ENCODE results near the gene CPEB3.
"Not testable (repeated sequence)": the region's sequence is repeated elsewhere in the genome, so short reads cannot be mapped to it uniquely, and the experiment has no call there.

The CPEB3 gene

GRCh38 chr10:92091965-92092364, 198.9 kb downstream of the CPEB3 start:
- DNase-seq, result no peak

DNA sequence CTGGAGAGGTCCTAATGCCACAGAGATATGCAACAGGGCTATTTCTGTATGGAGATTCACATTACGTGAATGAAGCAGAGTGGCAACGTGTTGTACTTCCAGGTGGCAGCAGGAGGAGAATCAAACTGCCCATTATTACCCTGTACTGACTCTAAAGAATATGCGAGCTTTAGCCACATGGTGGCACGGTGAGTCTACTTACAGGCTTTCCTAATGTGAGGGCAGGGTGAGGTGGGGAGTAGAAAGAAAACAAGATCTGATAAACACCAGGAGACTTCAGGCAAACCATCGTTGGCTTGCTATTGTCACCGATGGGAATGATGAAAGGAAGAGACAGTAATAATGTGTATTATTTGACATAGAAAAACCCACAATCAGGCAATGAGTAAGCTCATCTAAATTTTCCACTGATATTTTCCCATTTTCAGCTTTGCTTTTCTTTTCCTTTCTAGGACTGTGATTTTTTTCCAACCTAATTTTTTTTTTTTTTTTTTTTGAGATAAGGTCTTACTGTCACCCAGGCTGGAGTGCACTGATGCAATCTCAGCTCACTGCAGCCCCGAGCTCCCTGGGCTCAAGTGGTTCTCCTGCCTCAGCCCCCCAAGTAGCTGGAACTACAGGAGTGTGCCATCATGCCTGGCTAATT, 203.0 kb downstream of the CPEB3 start:
- peak; percentile 61 to 73 for DNase-seq

DNA sequence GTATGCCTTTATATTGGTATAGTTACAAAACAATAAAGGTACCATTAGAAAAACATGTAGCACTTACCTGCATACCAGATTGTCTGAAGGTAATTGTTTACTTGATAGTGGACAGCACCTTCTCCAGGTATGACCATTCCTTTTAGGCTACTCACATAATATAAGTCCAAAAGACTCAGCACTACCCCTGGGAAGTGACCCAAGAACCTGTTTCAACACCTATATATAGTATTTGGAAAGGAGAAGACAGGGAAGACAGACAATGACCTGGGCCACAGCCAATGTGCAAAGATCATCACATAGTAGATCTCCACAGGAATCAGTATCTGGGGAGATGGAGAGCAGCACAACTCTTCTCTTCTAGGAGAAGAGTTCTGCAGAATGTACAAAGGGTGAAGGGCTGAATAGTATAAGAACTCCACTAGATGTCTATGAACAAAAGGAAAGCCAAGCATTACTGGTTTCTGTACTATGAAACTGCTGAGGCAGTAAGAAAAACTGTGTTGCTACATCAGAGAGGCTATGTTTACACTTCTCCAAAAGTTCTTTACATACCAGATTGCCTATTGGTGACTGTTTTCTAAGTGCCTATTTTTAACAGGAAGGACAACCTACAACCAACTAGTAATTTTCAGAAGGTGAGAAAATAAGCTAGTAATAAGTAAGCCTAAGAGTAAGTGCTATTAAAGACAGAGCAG, 208.1 kb downstream of the CPEB3 start:
- peak; percentile 28 to 44 for DNase-seq

- DNase-seq, result no peak
These were observed 209.2 kb downstream of the CPEB3 start for GRCh38 chr10:92081641-92082040.

DNA sequence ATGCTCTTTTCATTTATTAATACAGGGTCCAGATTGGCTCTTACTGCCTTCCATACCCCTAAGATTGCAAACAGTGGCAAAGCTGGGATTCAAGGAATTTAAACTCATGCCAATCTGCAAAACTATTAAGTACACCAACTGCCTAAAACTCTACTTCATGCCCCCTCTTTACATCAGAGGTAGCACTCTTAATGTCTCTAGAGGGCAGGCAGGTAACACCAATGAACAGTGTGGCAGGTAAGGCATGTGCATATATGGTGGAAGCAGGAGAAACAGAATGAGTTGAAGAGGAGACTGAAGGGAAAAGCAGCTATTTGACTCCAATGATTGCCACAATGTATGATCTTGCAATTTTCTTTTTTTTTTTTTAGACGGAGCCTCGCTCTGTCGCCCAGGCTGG, 210.6 kb downstream of the CPEB3 start:
- no peak for DNase-seq

DNA sequence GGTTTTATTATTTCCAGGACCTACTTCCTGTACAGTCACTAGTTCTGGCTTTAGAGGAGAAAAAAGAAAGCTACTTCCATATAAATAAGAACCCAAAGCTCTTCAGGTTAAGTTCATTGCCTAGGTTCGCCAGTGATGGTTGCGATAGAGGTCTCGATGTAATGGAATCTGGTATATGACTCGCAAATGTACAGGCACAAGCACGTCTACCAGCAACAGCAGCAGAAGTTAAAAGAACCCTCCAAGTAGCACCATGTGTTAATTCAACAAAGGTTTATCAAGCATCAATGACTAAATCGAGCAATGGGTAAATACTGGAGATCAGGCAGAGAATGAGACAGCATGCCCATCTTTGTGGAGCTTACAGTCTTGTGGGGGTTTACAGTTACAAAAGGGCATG, 211.9 kb downstream of the CPEB3 start:
- DNase-seq, result no peak

DNA sequence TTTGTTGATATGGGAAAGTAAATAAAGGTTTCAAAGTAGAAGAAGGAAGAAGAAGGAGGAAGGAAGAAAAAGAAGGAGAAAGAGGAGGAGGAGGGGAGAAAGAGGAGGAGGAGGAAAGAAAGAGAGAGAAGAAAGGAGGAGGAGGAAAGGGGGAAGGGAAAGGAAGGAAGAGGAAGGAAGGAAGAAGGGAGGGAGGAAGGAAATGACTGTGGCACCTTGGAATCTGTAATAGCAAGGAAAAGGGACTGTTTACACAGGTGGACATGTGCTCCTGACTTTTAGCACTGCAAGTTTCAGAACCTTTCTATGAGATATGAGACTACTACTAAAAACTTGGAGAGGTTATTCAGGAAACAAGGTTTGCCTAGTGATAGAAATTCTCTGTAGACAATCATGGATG, 214.2 kb downstream of the CPEB3 start:
- DNase-seq, result no peak

DNA sequence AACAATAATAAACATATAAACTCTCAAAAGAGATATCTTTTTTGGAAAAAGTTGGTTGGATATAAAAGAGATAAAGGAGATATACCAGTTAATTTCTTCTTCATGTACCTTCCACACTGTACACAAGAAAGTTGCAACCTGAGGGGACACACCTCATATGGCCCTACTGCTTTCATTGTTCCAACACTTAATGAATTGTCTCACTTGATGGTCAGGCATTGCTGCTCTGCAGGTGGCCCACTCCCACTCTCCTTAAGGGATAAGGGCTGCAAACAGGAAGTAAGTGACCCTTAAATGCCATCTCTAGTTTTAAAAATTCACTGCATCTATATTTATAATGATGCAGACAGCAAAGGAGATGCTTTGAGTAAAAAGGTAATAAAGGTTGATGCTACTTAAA, 215.0 kb downstream of the CPEB3 start:
- DNase-seq, result no peak

- DNase-seq, result no peak
These were observed 216.6 kb downstream of the CPEB3 start for GRCh38 chr10:92074126-92074887.

DNA sequence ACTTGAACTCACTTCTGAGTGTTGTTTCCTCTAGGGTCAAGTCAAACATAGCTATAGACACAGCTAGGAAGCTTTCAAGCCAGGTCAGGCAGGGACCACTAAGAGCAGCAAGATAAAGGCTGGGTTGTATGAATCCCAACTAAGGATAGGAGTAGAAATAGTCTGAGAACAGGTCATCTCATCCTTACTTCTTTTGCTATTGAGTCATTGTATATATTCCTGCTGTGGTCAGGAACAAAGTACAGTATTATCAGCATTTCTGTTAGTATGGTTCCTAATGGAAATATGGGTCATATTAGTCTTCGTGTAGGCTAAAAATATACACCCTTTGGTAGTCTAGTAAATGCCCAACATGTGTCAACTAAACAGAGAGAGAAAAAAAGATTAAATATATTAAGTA, 222.0 kb downstream of the CPEB3 start:
- DNase-seq, result no peak

DNA sequence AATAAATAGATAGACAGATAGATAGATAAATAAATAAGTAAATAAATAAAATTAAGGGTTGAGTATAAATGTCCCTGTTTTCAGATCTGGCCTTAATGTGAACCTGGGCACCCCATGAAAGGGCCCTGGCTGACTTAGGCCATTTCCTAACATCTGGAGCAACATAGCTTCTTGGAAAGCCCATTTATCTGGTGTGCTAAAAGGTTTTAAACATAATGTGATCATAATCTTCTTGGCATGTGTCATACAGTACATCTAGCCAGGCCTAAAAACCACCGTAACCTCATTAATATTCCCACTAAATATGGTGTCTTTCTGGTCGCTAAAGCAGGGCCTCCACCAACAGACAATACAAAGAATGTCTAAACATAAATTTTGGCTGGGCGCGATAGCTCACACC, 224.5 kb downstream of the CPEB3 start:
- DNase-seq, result no peak

GRCh38 chr10:92064506-92064905, 226.4 kb downstream of the CPEB3 start:
- DNase-seq, result no peak

- no peak for DNase-seq
These were observed 228.6 kb downstream of the CPEB3 start for GRCh38 chr10:92062273-92062672.

- DNase-seq, result no peak
These were observed 236.1 kb downstream of the CPEB3 start for GRCh38 chr10:92054807-92055206.

GRCh38 chr10:92052741-92053140, 238.1 kb downstream of the CPEB3 start:
- DNase-seq, result no peak

DNA sequence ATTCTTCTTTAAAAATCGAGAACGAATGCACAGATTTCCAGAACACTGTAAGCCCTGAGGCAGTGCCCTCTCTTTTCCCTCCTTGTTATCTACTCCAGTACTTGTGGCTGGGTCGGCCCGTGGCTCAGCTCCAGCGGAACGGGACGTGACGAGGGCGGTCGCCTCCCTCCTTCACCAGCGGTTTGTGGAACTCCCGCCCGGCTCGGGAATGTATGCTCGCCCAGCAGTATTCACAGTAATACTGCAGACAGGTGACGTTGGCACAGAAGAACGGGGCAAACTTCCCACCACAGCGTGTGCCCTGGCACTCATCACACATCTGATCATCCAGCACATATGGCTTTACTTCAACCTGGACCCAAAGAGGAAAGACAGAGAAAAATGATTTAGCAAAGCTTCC, 238.8 kb downstream of the CPEB3 start:
- no peak for DNase-seq

DNA sequence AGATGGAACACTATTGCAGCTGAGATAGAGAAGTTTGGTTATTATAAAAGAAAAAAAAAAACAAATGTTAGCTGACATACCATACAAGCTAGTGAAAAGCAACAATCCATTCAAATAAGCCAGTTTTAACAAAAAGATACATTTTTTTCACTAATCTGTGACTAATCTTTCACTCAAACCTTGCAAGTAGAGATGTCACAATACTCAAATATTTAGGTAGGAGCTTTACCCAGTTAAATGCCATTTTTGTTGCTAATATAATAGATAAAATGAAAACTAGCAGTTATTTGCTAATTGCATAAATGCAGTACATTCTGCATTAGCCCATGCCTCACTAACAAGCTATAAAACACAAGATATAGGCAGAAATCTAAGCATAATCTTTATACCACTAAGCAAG, 243.7 kb downstream of the CPEB3 start:
- DNase-seq, result no peak

DNA sequence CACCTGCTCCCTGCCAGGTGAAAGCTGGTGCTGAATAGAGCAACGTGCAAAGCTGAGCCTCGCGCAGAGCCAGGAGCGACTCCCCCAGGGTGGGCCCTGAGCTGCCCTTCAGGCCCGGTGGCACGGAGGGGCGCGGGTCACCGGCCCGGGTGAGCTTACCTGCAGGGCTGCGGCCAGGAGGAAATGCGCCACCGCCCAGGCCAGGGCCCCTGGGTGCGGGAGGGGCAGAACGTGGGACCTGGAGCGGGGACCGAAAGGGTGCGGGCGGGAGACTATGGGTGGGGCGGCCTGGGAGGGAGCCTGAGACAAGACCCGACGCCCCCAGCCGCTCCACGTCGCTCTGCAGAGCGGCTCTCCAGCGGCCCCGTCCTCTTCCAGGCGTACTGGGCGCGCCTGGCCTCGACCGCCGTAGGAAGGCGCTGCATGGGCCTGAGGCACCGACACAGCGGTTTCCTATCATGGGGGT, 245.2 kb downstream of the CPEB3 start:
- no peak for DNase-seq

DNA sequence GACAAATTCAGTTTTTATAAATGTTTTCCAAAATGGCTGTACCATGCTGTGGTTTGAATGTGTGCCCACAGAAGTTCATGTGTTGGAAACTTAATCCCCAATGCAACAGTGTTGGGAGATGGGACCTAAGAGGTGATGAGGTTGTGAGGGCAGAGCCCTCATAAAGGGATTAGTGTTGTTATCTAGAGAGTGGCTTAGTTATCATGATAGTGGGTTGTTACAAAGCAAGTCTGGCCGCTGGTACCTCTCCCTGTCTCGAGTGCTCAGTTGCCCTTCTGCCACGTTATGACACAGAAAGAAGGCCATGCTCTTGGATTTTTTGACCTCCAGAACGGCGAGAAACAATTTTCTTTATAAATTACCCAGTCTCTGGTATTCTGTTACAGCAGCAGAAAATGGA, 248.3 kb downstream of the CPEB3 start:
- no peak for DNase-seq

DNA sequence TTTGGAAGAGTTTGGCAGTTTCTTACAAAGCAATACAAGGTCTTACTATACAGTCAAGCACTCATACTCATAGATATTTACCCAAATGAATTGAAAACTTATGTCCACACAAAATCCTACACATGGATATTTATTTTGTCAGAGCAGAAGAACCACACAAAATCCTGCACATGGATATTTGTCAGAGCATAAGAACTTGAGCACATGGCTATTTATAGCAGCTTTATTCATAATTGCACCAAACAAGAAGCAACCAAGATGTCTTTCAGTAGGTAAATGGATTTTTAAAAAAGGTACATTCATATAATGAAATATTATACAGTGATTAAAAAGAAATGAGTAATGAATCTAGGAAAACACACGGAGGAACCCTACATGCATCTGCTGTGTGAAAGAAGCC, 251.9 kb downstream of the CPEB3 start:
- no peak for DNase-seq

DNA sequence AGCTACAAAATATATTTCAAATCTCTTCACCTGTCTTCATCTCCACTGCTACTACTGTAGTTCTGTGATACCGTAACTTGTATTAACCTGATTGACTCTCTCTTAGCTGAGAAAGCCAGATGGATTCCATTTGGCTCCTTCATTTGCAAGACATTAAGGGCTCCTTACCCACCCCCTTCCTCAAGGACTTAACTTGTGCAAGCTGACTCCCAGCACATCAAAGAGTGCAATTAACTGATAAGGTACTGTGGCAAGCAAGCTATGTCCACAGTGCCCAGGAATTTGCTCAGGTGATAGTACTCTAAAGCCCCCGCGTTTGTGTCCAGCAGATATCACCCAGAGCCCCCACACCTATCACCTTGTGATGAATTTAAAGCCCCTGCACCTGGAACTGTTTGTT, 257.8 kb downstream of the CPEB3 start:
- DNase-seq, result not testable (repeated sequence)

- DNase-seq, result no peak
These were observed 259.3 kb downstream of the CPEB3 start for GRCh38 chr10:92031580-92031979.

- no peak for DNase-seq
These were observed 263.7 kb downstream of the CPEB3 start for GRCh38 chr10:92027141-92027540.

GRCh38 chr10:92025340-92025739, 265.5 kb downstream of the CPEB3 start:
- not testable (repeated sequence) for DNase-seq
